NB4 (cell line): ENCODE measurements around the gene RNF126.

ENCODE experiments used
- MYC ChIP-seq: IDR thresholded peaks from 2 replicates; pipeline ENCODE4 v1.6.1; 2011; ENCODE audit warnings: low read depth, low read length
- POLR2A ChIP-seq: IDR thresholded peaks from 2 replicates; pipeline ENCODE4 v1.6.1; 2011; ENCODE audit warnings: mild to moderate bottlenecking; ENCODE audit not compliant: insufficient read length; ENCODE audit errors: extremely low read depth
- TF ChIP-seq, protein P1 (sequence below): IDR thresholded peaks from one replicate; pipeline ENCODE4 v1.5.1; 2012; ENCODE audit warnings: low read depth, low read length

DNA sequence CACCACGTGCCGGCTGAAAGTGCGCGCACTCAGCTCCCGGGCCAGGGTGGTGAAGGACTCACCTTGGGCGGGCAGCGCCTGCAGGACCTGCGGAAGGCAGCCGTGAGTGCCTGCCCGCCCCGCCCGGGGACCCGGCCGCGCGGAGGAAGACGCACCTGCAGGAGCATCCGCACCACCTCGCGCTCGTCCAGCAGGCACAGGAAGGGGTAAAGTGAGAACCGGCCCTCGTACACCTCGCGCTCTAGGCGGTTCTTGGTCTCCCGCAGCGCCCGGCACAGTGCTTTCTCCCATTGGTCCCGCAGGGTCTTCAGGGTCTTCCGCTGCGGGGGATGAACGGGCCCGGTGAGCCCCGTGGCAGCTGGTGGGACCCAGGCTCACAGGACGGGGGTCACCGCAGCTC, 40.3 kb downstream of the RNF126 start:
- TF ChIP-seq, protein P1, sequence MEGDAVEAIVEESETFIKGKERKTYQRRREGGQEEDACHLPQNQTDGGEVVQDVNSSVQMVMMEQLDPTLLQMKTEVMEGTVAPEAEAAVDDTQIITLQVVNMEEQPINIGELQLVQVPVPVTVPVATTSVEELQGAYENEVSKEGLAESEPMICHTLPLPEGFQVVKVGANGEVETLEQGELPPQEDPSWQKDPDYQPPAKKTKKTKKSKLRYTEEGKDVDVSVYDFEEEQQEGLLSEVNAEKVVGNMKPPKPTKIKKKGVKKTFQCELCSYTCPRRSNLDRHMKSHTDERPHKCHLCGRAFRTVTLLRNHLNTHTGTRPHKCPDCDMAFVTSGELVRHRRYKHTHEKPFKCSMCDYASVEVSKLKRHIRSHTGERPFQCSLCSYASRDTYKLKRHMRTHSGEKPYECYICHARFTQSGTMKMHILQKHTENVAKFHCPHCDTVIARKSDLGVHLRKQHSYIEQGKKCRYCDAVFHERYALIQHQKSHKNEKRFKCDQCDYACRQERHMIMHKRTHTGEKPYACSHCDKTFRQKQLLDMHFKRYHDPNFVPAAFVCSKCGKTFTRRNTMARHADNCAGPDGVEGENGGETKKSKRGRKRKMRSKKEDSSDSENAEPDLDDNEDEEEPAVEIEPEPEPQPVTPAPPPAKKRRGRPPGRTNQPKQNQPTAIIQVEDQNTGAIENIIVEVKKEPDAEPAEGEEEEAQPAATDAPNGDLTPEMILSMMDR = no peak
- TF ChIP-seq POLR2A = no peak
- no peak for TF ChIP-seq MYC
